A549 (cell line): ENCODE results near the gene ATP1A4.

Experiments
- POLR2A ChIP-seq: IDR thresholded peaks from 2 replicates; pipeline ENCODE4 v1.6.1; 2012; ENCODE audit warnings: mild to moderate bottlenecking, low read length
- RAD21 ChIP-seq, 2 experiments: fragments of >200 bp in 1 of 2; sonication (Bioruptor Twin) in 1 of 2; formaldehyde crosslinking in 1 of 2; IDR thresholded peaks in 1 of 2; conservative IDR thresholded peaks in 1 of 2; 2 replicates in 1 of 2; 3 replicates in 1 of 2; pipeline ENCODE4 v1.6.1; 2012 to 2018; ENCODE audit warnings: inconsistent platforms in 1 of 2

DNA sequence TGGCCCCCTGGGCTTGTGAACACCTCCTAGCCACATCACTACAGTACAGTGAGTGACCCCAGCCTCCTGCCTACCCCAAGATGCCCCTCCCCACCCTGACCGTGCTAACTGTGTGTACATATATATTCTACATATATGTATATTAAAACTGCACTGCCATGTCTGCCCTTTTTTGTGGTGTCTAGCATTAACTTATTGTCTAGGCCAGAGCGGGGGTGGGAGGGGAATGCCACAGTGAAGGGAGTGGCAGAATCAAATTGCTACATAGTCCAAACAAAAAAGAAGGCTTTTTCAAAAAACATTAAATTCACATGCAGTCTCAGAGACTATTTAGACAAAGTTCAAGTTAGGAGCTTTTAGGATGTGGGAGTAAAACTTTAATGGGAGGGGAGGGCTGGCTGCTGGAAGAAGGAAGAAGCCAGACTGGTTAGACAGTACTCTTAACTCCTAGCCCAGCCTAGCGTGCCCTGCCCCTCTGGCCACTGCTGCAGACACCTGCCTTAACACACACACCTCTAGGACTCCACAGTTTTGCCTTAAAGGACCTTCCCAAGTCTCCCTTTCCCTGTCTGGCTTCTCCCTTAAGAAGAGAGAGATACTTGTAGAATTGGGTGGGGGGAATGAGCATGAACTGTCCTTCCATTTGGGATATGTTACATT is 63.2 kb downstream of the ATP1A4 start:
- TF ChIP-seq RAD21 (conservative IDR thresholded peaks at IDR 0.05 in 1 of 2, IDR thresholded peaks at IDR 0.05 in 1 of 2) (no peak), POLR2A (no peak)
